Liver (tissue), 3 donors: Measurements from ENCODE around the gene CDH20.

ENCODE experiments used
- GABPA ChIP-seq, 2 donors: IDR thresholded peaks in 1 of 2; conservative IDR thresholded peaks in 1 of 2; 2 replicates each; pipeline ENCODE4 v1.6.1; 2016; ENCODE audit warnings: antibody characterized with exemption in 2 of 2, mild to moderate bottlenecking in 1 of 2, moderate library complexity in 1 of 2
- HNF4A ChIP-seq, 2 donors: conservative IDR thresholded peaks; 2 replicates each; pipeline ENCODE4 v1.6.1; 2016; ENCODE audit warnings: antibody characterized with exemption in 2 of 2, mild to moderate bottlenecking in 2 of 2
- RAD21 ChIP-seq, 2 donors: IDR thresholded peaks; 2 replicates each; pipeline ENCODE4 v1.6.1; 2016; ENCODE audit warnings: antibody characterized with exemption in 2 of 2, mild to moderate bottlenecking in 2 of 2
- RXRA ChIP-seq, 2 donors: IDR thresholded peaks; 2 replicates each; pipeline ENCODE4 v1.6.1; 2017 to 2018; ENCODE audit warnings: antibody characterized with exemption in 2 of 2, mild to moderate bottlenecking in 1 of 2
- SP1 ChIP-seq: IDR thresholded peaks from 2 replicates; pipeline ENCODE4 v1.6.1; 2018; ENCODE audit warnings: antibody characterized with exemption, mild to moderate bottlenecking
- TAF1 ChIP-seq: conservative IDR thresholded peaks from 2 replicates; pipeline ENCODE4 v1.6.1; 2016; ENCODE audit warnings: antibody characterized with exemption, mild to moderate bottlenecking
- YY1 ChIP-seq: IDR thresholded peaks from 2 replicates; pipeline ENCODE4 v1.6.1; 2016; ENCODE audit warnings: antibody characterized with exemption, mild to moderate bottlenecking
- TF ChIP-seq, protein P1 (sequence below): fragments of 150-350 bp; IDR thresholded peaks from 2 replicates; pipeline ENCODE4 v1.5.1; 2017; ENCODE audit warnings: improper control_type of control experiment, low read depth, low read length; ENCODE audit not compliant: missing input control
- TF ChIP-seq, protein P2 (sequence below): IDR thresholded peaks from 2 replicates; pipeline ENCODE4 v1.6.1; 2016; ENCODE audit warnings: antibody characterized with exemption, mild to moderate bottlenecking
- donor health status: healthy.
- donor health status: healthy.

DNA sequence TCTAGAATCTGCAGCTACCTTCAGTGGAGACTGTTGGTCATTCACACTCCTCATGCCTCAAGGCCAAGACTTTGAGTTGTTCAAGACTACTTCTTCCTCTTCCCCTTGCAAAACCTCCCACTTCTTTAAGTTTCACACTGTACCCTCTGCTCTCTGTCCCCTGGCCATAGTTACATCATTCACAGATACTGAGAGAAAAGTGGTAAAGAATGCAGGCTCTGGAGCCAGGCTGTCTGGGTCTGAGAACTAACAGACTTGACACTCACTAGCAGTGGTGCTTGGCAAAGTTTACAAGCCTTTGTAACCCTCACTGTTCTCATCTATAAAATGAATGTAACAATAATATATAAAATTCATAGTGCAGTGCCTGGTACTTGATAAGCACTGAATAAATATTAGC is 61.8 kb downstream of the CDH20 start:
- TF ChIP-seq YY1 (no peak), GABPA (IDR thresholded peaks at IDR 0.05 in 1 of 2, conservative IDR thresholded peaks at IDR 0.05 in 1 of 2) (no peak), RAD21 (IDR thresholded peaks at IDR 0.05) (no peak), TAF1 (no peak), HNF4A (conservative IDR thresholded peaks at IDR 0.05) (no peak), SP1 (no peak), RXRA (IDR thresholded peaks at IDR 0.05) (no peak)
- TF ChIP-seq, protein P1, sequence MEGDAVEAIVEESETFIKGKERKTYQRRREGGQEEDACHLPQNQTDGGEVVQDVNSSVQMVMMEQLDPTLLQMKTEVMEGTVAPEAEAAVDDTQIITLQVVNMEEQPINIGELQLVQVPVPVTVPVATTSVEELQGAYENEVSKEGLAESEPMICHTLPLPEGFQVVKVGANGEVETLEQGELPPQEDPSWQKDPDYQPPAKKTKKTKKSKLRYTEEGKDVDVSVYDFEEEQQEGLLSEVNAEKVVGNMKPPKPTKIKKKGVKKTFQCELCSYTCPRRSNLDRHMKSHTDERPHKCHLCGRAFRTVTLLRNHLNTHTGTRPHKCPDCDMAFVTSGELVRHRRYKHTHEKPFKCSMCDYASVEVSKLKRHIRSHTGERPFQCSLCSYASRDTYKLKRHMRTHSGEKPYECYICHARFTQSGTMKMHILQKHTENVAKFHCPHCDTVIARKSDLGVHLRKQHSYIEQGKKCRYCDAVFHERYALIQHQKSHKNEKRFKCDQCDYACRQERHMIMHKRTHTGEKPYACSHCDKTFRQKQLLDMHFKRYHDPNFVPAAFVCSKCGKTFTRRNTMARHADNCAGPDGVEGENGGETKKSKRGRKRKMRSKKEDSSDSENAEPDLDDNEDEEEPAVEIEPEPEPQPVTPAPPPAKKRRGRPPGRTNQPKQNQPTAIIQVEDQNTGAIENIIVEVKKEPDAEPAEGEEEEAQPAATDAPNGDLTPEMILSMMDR = no peak
- TF ChIP-seq, protein P2, sequence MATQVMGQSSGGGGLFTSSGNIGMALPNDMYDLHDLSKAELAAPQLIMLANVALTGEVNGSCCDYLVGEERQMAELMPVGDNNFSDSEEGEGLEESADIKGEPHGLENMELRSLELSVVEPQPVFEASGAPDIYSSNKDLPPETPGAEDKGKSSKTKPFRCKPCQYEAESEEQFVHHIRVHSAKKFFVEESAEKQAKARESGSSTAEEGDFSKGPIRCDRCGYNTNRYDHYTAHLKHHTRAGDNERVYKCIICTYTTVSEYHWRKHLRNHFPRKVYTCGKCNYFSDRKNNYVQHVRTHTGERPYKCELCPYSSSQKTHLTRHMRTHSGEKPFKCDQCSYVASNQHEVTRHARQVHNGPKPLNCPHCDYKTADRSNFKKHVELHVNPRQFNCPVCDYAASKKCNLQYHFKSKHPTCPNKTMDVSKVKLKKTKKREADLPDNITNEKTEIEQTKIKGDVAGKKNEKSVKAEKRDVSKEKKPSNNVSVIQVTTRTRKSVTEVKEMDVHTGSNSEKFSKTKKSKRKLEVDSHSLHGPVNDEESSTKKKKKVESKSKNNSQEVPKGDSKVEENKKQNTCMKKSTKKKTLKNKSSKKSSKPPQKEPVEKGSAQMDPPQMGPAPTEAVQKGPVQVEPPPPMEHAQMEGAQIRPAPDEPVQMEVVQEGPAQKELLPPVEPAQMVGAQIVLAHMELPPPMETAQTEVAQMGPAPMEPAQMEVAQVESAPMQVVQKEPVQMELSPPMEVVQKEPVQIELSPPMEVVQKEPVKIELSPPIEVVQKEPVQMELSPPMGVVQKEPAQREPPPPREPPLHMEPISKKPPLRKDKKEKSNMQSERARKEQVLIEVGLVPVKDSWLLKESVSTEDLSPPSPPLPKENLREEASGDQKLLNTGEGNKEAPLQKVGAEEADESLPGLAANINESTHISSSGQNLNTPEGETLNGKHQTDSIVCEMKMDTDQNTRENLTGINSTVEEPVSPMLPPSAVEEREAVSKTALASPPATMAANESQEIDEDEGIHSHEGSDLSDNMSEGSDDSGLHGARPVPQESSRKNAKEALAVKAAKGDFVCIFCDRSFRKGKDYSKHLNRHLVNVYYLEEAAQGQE = no peak
